Osteocyte (in vitro differentiated cells): Measurements from ENCODE around the gene GPR45. TPM values are rescaled to one million over a fixed set of nuclear protein-coding genes. Genes with fewer than 3 reads are reported as not detected.

Experiments used
- DNase-seq: peaks from one replicate; pipeline ENCODE4 v3.0.0; 2021; ENCODE audit warnings: mixed read lengths; ENCODE audit not compliant: unreplicated experiment; ENCODE audit errors: extremely low spot score
- H3K27ac Mint-ChIP-seq: one replicate; pipeline ENCODE4 v1.8.0; 2021; ENCODE audit warnings: mild to moderate bottlenecking, mixed read lengths; ENCODE audit not compliant: unreplicated experiment
- H3K27me3 Mint-ChIP-seq: one replicate; pipeline ENCODE4 v1.8.0; 2021; ENCODE audit warnings: mixed read lengths; ENCODE audit not compliant: unreplicated experiment
- H3K36me3 Mint-ChIP-seq: one replicate; pipeline ENCODE4 v1.8.0; 2021; ENCODE audit warnings: mixed read lengths; ENCODE audit not compliant: unreplicated experiment
- H3K4me1 Mint-ChIP-seq: one replicate; pipeline ENCODE4 v1.8.0; 2021; ENCODE audit warnings: mixed read lengths; ENCODE audit not compliant: unreplicated experiment
- H3K4me3 Mint-ChIP-seq: one replicate; pipeline ENCODE4 v1.8.0; 2021; ENCODE audit warnings: mild to moderate bottlenecking, moderate library complexity, mixed read lengths; ENCODE audit not compliant: unreplicated experiment
- H3K9me3 Mint-ChIP-seq: one replicate; pipeline ENCODE4 v1.8.0; 2021; ENCODE audit warnings: mixed read lengths; ENCODE audit not compliant: unreplicated experiment
- total RNA-seq: library from RNA; stranded (reverse); gene quantifications from 2 replicates; pipeline ENCODE4 v1.2.1, GENCODE V29; 2021
- TF ChIP-seq, protein P1 (sequence below): fragments of 200-600 bp; sonication (generic); IDR thresholded peaks from 2 replicates; pipeline ENCODE4 v1.5.0; 2021; ENCODE audit warnings: antibody characterized with exemption, mild to moderate bottlenecking, moderate library complexity

The GPR45 gene
- total RNA-seq, 1 donor from 2014 or later = not detected

- TF ChIP-seq, protein P1, sequence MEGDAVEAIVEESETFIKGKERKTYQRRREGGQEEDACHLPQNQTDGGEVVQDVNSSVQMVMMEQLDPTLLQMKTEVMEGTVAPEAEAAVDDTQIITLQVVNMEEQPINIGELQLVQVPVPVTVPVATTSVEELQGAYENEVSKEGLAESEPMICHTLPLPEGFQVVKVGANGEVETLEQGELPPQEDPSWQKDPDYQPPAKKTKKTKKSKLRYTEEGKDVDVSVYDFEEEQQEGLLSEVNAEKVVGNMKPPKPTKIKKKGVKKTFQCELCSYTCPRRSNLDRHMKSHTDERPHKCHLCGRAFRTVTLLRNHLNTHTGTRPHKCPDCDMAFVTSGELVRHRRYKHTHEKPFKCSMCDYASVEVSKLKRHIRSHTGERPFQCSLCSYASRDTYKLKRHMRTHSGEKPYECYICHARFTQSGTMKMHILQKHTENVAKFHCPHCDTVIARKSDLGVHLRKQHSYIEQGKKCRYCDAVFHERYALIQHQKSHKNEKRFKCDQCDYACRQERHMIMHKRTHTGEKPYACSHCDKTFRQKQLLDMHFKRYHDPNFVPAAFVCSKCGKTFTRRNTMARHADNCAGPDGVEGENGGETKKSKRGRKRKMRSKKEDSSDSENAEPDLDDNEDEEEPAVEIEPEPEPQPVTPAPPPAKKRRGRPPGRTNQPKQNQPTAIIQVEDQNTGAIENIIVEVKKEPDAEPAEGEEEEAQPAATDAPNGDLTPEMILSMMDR = no peak
- no peaks in the 10 kb centered on the region for H3K9me3 Mint-ChIP-seq
- peaks cover 10% of the 10 kb centered on the region for H3K4me1 Mint-ChIP-seq
- H3K27ac Mint-ChIP-seq = no peak overlapping the region
- H3K4me3 Mint-ChIP-seq = no peak overlapping the region
- H3K36me3 Mint-ChIP-seq = no peaks in the 10 kb centered on the region
- no peaks in the 10 kb centered on the region for H3K27me3 Mint-ChIP-seq
- no peak for DNase-seq
Measured at GRCh38 chr2:105254531-105255210, 13.1 kb downstream of the GPR45 start.

- peaks cover 1% of the 10 kb centered on the region for H3K36me3 Mint-ChIP-seq
- DNase-seq = no peak
- H3K9me3 Mint-ChIP-seq = no peaks in the 10 kb centered on the region
- peaks cover 13% of the 10 kb centered on the region for H3K4me1 Mint-ChIP-seq
- TF ChIP-seq, protein P1 = no peak
- peak overlapping the region; percentile 50 for H3K27ac Mint-ChIP-seq
- H3K27me3 Mint-ChIP-seq = no peaks in the 10 kb centered on the region
- no peak overlapping the region for H3K4me3 Mint-ChIP-seq
Measured at GRCh38 chr2:105255979-105256378, 14.4 kb downstream of the GPR45 start.

- no peak for DNase-seq
- Mint-ChIP-seq H3K4me3 (no peak overlapping the region), H3K36me3 (peaks cover 3% of the 10 kb centered on the region), H3K27ac (peak overlapping the region; percentile 50), H3K27me3 (no peaks in the 10 kb centered on the region), H3K9me3 (no peaks in the 10 kb centered on the region), H3K4me1 (peaks cover 18% of the 10 kb centered on the region)
- TF ChIP-seq, protein P1 = no peak
Measured at GRCh38 chr2:105256431-105257047, 15.0 kb downstream of the GPR45 start.

DNA sequence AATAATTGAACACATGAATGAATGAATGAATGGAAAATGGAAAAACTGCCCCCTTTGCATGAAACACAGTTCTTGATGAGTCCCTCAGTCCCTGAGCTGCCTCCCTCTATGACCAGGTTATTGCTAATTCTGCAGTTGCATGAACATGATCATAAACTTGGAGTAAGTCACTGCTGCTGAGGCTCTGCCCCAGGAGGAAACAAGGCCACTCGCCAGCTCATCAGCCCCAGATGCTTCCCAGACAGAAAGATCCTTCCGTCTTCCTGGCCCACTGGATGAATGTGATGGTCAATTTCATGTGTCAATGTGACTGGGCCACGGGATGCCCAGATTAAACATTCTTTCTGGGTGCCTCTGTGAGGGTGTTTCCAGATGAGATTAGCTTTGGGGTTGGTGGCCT, 16.4 kb downstream of the GPR45 start:
- Mint-ChIP-seq H3K36me3 (peaks cover 7% of the 10 kb centered on the region), H3K9me3 (no peaks in the 10 kb centered on the region), H3K27ac (no peak overlapping the region), H3K4me3 (no peak overlapping the region), H3K4me1 (peaks cover 16% of the 10 kb centered on the region), H3K27me3 (no peaks in the 10 kb centered on the region)
- DNase-seq = no peak
- TF ChIP-seq, protein P1 = no peak

DNA sequence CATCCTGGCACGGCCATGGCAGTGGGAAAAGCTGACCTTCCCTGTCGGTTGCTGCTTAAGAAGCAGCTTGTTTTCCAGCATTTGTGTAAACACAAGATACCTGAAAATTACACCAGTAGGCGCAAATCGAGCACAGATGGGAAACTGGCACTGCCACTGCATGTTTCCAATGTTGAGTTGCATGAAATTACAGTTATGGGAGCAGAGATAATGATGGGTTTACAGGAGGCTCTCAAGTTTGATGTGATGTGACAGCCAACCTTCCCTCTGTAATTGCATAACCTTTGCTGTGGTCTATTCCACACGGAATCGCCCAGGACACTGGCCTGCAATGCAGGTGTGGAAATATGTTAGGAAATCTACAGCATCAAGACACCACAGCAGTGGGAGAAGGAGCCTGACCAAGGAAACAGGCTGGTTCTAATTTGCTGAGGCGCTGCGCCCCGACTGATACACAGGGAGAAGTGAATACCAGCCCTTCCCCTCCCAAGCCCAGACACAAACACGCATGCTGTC, 17.4 kb downstream of the GPR45 start:
- Mint-ChIP-seq H3K9me3 (no peaks in the 10 kb centered on the region), H3K4me3 (no peak overlapping the region), H3K4me1 (peaks cover 16% of the 10 kb centered on the region), H3K27ac (no peak overlapping the region), H3K27me3 (no peaks in the 10 kb centered on the region), H3K36me3 (peaks cover 10% of the 10 kb centered on the region)
- TF ChIP-seq, protein P1 = no peak
- no peak for DNase-seq
